Measurements from ENCODE around the gene CMBL.

DNA sequence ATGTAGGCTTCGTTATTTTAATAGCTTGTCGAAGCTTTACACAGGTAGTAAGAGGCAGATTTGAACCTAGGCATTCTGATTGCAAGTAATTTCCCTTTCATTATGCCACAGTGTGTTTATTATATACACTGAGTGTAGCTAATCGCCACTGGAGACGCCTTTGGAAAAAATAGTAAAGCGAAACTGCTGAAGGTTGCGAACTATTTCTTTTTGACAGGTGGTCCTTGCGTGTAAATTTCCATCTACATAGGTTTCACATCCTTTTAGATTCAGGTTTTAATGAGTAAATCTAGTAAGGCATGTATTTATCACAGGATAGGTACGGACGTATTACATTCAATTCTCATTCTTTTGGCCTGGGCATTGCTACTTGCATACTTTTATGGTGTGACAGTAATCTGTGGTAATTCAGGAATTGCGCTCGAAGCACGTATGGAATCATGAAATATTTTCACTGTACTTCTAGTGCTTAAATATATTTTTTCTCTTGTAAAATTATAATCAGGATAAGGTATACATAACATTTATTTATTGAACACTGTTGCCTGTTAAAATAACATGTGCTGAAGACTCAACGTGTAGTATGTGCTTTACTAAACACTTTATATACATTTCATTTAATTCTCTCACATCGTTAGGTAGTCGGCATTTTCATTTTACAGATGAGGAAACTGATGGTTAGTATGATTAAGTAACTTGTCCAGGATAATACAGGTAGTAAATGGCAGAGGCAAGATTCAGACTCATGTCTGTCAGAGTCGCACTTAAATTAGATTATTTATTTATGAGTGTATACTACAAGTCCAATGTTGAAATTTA, 47.6 kb upstream of the CMBL start:
- TF ChIP-seq EZH2phosphoT487 (IDR thresholded peaks at IDR 0.05): no peak
- no peak for TF ChIP-seq EZH2 (IDR thresholded peaks at IDR 0.05)
- TF ChIP-seq, protein P1, sequence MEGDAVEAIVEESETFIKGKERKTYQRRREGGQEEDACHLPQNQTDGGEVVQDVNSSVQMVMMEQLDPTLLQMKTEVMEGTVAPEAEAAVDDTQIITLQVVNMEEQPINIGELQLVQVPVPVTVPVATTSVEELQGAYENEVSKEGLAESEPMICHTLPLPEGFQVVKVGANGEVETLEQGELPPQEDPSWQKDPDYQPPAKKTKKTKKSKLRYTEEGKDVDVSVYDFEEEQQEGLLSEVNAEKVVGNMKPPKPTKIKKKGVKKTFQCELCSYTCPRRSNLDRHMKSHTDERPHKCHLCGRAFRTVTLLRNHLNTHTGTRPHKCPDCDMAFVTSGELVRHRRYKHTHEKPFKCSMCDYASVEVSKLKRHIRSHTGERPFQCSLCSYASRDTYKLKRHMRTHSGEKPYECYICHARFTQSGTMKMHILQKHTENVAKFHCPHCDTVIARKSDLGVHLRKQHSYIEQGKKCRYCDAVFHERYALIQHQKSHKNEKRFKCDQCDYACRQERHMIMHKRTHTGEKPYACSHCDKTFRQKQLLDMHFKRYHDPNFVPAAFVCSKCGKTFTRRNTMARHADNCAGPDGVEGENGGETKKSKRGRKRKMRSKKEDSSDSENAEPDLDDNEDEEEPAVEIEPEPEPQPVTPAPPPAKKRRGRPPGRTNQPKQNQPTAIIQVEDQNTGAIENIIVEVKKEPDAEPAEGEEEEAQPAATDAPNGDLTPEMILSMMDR (IDR thresholded peaks at IDR 0.05): no peak

All from neural progenitor cell (in vitro differentiated cells).